ENCODE results near the gene CFD. TPM values are rescaled to one million over a fixed set of nuclear protein-coding genes. Genes with fewer than 3 reads are reported as not detected.

The CFD gene
- polyA plus RNA-seq, 1 of the 3 experiments (the other 2 are of a cell fraction): 2.5 TPM

- CTCF ChIA-PET: interaction anchor here (0.6 kb wide), 1 partner anchor 97 kb away, joined by 3 read pairs; no protein-coding TSS in a partner anchor
- H3K27ac ChIP-seq (ENCODE audit: low read depth in 2 of 2, low read length in 1 of 2): peak overlapping the region in 1 of 2 experiments; percentile 72; a peak in 2 of 4 replicates
- no peak for TF ChIP-seq FOXM1 (IDR thresholded peaks at IDR 0.05; ENCODE audit: low read depth)
- no peak for TF ChIP-seq NRF1 (IDR thresholded peaks at IDR 0.05; ENCODE audit: low read depth, low read length)
- no peak for TF ChIP-seq TCF12 (IDR thresholded peaks at IDR 0.05)
- TF ChIP-seq EP300 (IDR thresholded peaks at IDR 0.05; ENCODE audit: borderline replicate concordance in 1 of 2, low read depth in 1 of 2, low read length in 1 of 2): no peak
- TF ChIP-seq, protein P1, sequence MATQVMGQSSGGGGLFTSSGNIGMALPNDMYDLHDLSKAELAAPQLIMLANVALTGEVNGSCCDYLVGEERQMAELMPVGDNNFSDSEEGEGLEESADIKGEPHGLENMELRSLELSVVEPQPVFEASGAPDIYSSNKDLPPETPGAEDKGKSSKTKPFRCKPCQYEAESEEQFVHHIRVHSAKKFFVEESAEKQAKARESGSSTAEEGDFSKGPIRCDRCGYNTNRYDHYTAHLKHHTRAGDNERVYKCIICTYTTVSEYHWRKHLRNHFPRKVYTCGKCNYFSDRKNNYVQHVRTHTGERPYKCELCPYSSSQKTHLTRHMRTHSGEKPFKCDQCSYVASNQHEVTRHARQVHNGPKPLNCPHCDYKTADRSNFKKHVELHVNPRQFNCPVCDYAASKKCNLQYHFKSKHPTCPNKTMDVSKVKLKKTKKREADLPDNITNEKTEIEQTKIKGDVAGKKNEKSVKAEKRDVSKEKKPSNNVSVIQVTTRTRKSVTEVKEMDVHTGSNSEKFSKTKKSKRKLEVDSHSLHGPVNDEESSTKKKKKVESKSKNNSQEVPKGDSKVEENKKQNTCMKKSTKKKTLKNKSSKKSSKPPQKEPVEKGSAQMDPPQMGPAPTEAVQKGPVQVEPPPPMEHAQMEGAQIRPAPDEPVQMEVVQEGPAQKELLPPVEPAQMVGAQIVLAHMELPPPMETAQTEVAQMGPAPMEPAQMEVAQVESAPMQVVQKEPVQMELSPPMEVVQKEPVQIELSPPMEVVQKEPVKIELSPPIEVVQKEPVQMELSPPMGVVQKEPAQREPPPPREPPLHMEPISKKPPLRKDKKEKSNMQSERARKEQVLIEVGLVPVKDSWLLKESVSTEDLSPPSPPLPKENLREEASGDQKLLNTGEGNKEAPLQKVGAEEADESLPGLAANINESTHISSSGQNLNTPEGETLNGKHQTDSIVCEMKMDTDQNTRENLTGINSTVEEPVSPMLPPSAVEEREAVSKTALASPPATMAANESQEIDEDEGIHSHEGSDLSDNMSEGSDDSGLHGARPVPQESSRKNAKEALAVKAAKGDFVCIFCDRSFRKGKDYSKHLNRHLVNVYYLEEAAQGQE (IDR thresholded peaks at IDR 0.05; ENCODE audit: low read depth, low read length): no peak
- TF ChIP-seq RFX5 (IDR thresholded peaks at IDR 0.05; ENCODE audit: low read length): no peak
- TF ChIP-seq SIN3A (IDR thresholded peaks at IDR 0.05; ENCODE audit: borderline replicate concordance, low read depth, low read length): no peak
- TF ChIP-seq SMC3 (IDR thresholded peaks at IDR 0.05; ENCODE audit: low read depth, low read length): no peak
- TF ChIP-seq JUND (IDR thresholded peaks at IDR 0.05): no peak
- TF ChIP-seq YY1 (IDR thresholded peaks at IDR 0.05; ENCODE audit: low read depth): no peak
- no peaks in the 10 kb centered on the region for H3K9me2 ChIP-seq
- peaks cover 6% of the 10 kb centered on the region for H3F3A ChIP-seq (replicated peaks; ENCODE audit: insufficient read depth)
- DNase-seq: no peak
- H3K4me1 ChIP-seq (ENCODE audit: control insufficient read depth in 1 of 2, insufficient read depth in 2 of 2, low read depth in 1 of 2, low read length in 1 of 2): peaks cover 0 to 15% of the 10 kb centered on the region in 2 experiments; a peak in 1 of 4 replicates
- no peak overlapping the region for H3K9ac ChIP-seq
- WGBS (ENCODE audit: low lambda C conversion rate): 97% methylated on average over 47 of the region's 64 CpGs
- no peaks in the 10 kb centered on the region for H3K27me3 ChIP-seq (ENCODE audit: insufficient read depth)
- no peak overlapping the region for H3K4me2 ChIP-seq
- peaks cover under 1% of the 10 kb centered on the region; the same call in 1 of the 2 replicates for H3K79me2 ChIP-seq (ENCODE audit: insufficient read depth)
- POLR2A ChIA-PET: no interaction called here
- H3K4me3 ChIP-seq (ENCODE audit: low read depth in 2 of 2, low read length in 1 of 2): no peak overlapping the region
- no peaks in the 10 kb centered on the region for H4K20me1 ChIP-seq (ENCODE audit: insufficient read depth)
- peaks cover 11 to 67% of the 10 kb centered on the region in 2 experiments for H3K36me3 ChIP-seq (replicated peaks in 1 of 2; ENCODE audit: control insufficient read depth in 1 of 2, insufficient read depth in 2 of 2, low read length in 1 of 2)
- no peaks in the 10 kb centered on the region for H3K9me3 ChIP-seq
- H2AFZ ChIP-seq (ENCODE audit: low read depth): no peak overlapping the region
Measured at GRCh38 chr19:885536-886224, 26.2 kb downstream of the CFD start.

DNA sequence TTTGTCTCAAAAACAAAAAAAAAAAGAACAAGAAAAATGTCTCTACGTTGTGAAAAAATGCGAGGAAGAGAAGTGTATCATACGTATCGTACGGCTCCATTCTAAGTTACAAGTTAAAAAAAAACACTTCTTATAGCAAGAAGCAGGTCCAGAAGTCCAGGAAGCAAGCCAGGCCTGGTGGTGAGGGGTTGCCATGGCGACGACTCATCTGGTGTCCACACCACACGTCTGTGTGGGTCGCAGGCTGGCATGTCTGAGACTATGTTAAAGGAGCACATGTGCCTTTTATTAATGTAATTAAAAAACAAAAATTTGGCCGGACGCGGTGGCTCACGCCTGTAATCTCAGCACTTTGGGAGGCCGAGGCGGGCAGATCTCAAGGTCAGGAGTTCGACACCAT is 27.6 kb downstream of the CFD start:
- WGBS (ENCODE audit: low lambda C conversion rate): 71% methylated on average over 16 of the region's 16 CpGs
- peaks cover 0 to 19% of the 10 kb centered on the region in 2 experiments; a peak in 1 of 4 replicates for H3K4me1 ChIP-seq (ENCODE audit: control insufficient read depth in 1 of 2, insufficient read depth in 2 of 2, low read depth in 1 of 2, low read length in 1 of 2)
- no peaks in the 10 kb centered on the region for H4K20me1 ChIP-seq (ENCODE audit: insufficient read depth)
- H3K9ac ChIP-seq: no peak overlapping the region
- H3K79me2 ChIP-seq (ENCODE audit: insufficient read depth): peaks cover 9% of the 10 kb centered on the region
- H3F3A ChIP-seq (replicated peaks; ENCODE audit: insufficient read depth): peaks cover 6% of the 10 kb centered on the region
- no peaks in the 10 kb centered on the region for H3K9me3 ChIP-seq
- H3K9me2 ChIP-seq: no peaks in the 10 kb centered on the region
- CTCF ChIA-PET: interaction anchor here (0.9 to 1.8 kb wide), 2 partner anchors 24 to 134 kb away, joined by 3 to 5 read pairs; partner anchors contain the start of gene RNU6-2
- POLR2A ChIA-PET: no interaction called here
- no peaks in the 10 kb centered on the region for H3K27me3 ChIP-seq (ENCODE audit: insufficient read depth)
- H3K4me3 ChIP-seq (ENCODE audit: low read depth in 2 of 2, low read length in 1 of 2): no peak overlapping the region
- no peak overlapping the region for H3K4me2 ChIP-seq
- DNase-seq: peak; percentile 92
- H3K27ac ChIP-seq (ENCODE audit: low read depth in 2 of 2, low read length in 1 of 2): peak overlapping the region in 1 of 2 experiments; percentile 72; a peak in 2 of 4 replicates
- H2AFZ ChIP-seq (ENCODE audit: low read depth): no peak overlapping the region
- H3K36me3 ChIP-seq (replicated peaks in 1 of 2; ENCODE audit: control insufficient read depth in 1 of 2, insufficient read depth in 2 of 2, low read length in 1 of 2): peaks cover 4 to 54% of the 10 kb centered on the region in 2 experiments
- TF ChIP-seq TAF1 (IDR thresholded peaks at IDR 0.05; ENCODE audit: borderline replicate concordance, low read depth, low read length) (no peak), FOXJ3 (CRISPR knock-in tag; IDR thresholded peaks at IDR 0.05) (0 out of 2 replicates have a peak, but pooled peaks have one; percentile 18), POLR2AphosphoS5 (IDR thresholded peaks at IDR 0.05; ENCODE audit: low read depth, low read length) (no peak), EP300 (IDR thresholded peaks at IDR 0.05; ENCODE audit: borderline replicate concordance in 1 of 2, low read depth in 1 of 2, low read length in 1 of 2) (peak in 1 of 2 experiments; percentile 30; a peak in 1 of 4 replicates), RCOR1 (IDR thresholded peaks at IDR 0.05; ENCODE audit: low read length) (peak; percentile 29; the same call in 1 of the 2 replicates), MXI1 (IDR thresholded peaks at IDR 0.05; ENCODE audit: low read depth, low read length) (peak; percentile 97)

Measured in SK-N-SH (cell line).